GM23338 (cell line): ENCODE measurements around the gene PDHA2. TPM values are rescaled to one million over a fixed set of nuclear protein-coding genes. Genes with fewer than 3 reads are reported as not detected.

ENCODE experiments used
- ATAC-seq: fragments of 200-7000 bp; cut with Tn5 transposase; 3 replicates; pipeline ENCODE4 v1.9.1; 2020
- DNase-seq: peaks from one replicate; pipeline ENCODE4 v3.0.0-alpha.2; 2015; ENCODE audit warnings: low spot score
- H2AFZ ChIP-seq: fragments of 200-600 bp; sonication (generic); 2 replicates; pipeline ENCODE4 v1.8.0; 2016; ENCODE audit warnings: antibody characterized with exemption, mild to moderate bottlenecking, moderate library complexity
- H3F3A ChIP-seq: fragments of 200-600 bp; sonication (generic); replicated peaks from 2 replicates; pipeline ENCODE4 v1.8.0; 2017; ENCODE audit warnings: antibody characterized with exemption, mixed run types, low read depth
- H3K27ac ChIP-seq: fragments of 200-600 bp; sonication (generic); 2 replicates; pipeline ENCODE4 v1.6.1; 2016; ENCODE audit warnings: low read depth
- H3K27me3 ChIP-seq: fragments of 200-600 bp; sonication (generic); 2 replicates; pipeline ENCODE4 v1.8.0; 2016; ENCODE audit warnings: mild to moderate bottlenecking, mixed run types, moderate library complexity; ENCODE audit not compliant: insufficient read depth
- H3K36me3 ChIP-seq: fragments of 200-600 bp; sonication (generic); 2 replicates; pipeline ENCODE4 v1.8.0; 2016; ENCODE audit warnings: mild to moderate bottlenecking; ENCODE audit not compliant: insufficient read depth
- H3K4me1 ChIP-seq: fragments of 200-600 bp; sonication (generic); 2 replicates; pipeline ENCODE4 v1.8.0; 2016; ENCODE audit warnings: mild to moderate bottlenecking, moderate library complexity; ENCODE audit not compliant: insufficient read depth
- H3K4me2 ChIP-seq: fragments of 200-600 bp; sonication (generic); 2 replicates; pipeline ENCODE4 v1.7.1; 2017; ENCODE audit warnings: mixed run types
- H3K4me3 ChIP-seq: fragments of 200-600 bp; sonication (generic); 2 replicates; pipeline ENCODE4 v1.6.1; 2016; ENCODE audit warnings: mixed run types
- H3K79me2 ChIP-seq: fragments of 200-600 bp; sonication (generic); replicated peaks from 2 replicates; pipeline ENCODE4 v1.8.0; 2017; ENCODE audit warnings: mild to moderate bottlenecking; ENCODE audit not compliant: insufficient read depth
- H3K9me2 ChIP-seq: fragments of 200-600 bp; sonication (generic); 2 replicates; pipeline ENCODE4 v1.8.0; 2017; ENCODE audit not compliant: insufficient read depth
- H4K20me1 ChIP-seq: fragments of 200-600 bp; sonication (generic); replicated peaks from 2 replicates; pipeline ENCODE4 v1.8.0; 2017; ENCODE audit warnings: mild to moderate bottlenecking; ENCODE audit not compliant: insufficient read depth
- H3K27ac Mint-ChIP-seq: 2 replicates; pipeline ENCODE4 v1.8.0; 2020; ENCODE audit warnings: inconsistent platforms, mild to moderate bottlenecking, moderate library complexity, mixed read lengths
- H3K27me3 Mint-ChIP-seq: 3 replicates; pipeline ENCODE4 v1.8.0; 2022; ENCODE audit warnings: low read depth, mild to moderate bottlenecking, moderate library complexity, mixed read lengths, inconsistent platforms; ENCODE audit not compliant: insufficient read depth, poor library complexity
- H3K36me3 Mint-ChIP-seq: 3 replicates; pipeline ENCODE4 v1.8.0; 2021; ENCODE audit warnings: low read depth, mild to moderate bottlenecking, inconsistent platforms, moderate library complexity, mixed read lengths
- H3K4me1 Mint-ChIP-seq: 3 replicates; pipeline ENCODE4 v1.8.0; 2020; ENCODE audit warnings: mild to moderate bottlenecking, inconsistent platforms, mixed read lengths
- H3K4me3 Mint-ChIP-seq: 3 replicates; pipeline ENCODE4 v1.8.0; 2021; ENCODE audit warnings: moderate library complexity, mild to moderate bottlenecking, inconsistent platforms, mixed read lengths
- H3K9me3 Mint-ChIP-seq: 3 replicates; pipeline ENCODE4 v1.8.0; 2020; ENCODE audit warnings: moderate library complexity, mild to moderate bottlenecking, inconsistent platforms, mixed read lengths
- CREB1 ChIP-seq: fragments of 250-450 bp; sonication (Bioruptor Pico); IDR thresholded peaks from 2 replicates; pipeline ENCODE4 v1.5.0; 2020; ENCODE audit warnings: low read depth, mild to moderate bottlenecking, moderate library complexity
- JUNB ChIP-seq: IDR thresholded peaks from one replicate; pipeline ENCODE4 v1.6.1; 2016; ENCODE audit warnings: antibody characterized with exemption; ENCODE audit not compliant: unreplicated experiment
- STAT1 ChIP-seq: IDR thresholded peaks from one replicate; pipeline ENCODE4 v1.6.1; 2016; ENCODE audit warnings: antibody characterized with exemption; ENCODE audit not compliant: unreplicated experiment
- ZNF114 ChIP-seq: fragments of 250-450 bp; sonication (Bioruptor Pico); IDR thresholded peaks from 2 replicates; pipeline ENCODE4 v1.5.0; 2020; ENCODE audit warnings: mild to moderate bottlenecking, moderate library complexity
- ZNF331 ChIP-seq: fragments of 250-450 bp; sonication (Bioruptor Pico); IDR thresholded peaks from 2 replicates; pipeline ENCODE4 v1.5.0; 2020; ENCODE audit warnings: low read depth, mild to moderate bottlenecking, moderate library complexity
- long read RNA-seq: library from polyadenylated mRNA; unstranded; transcript quantifications from one replicate; pipeline ENCODE4 v2.0.0, GENCODE V29; 2020; ENCODE audit not compliant: unreplicated experiment
- polyA plus RNA-seq: library from polyadenylated mRNA; unstranded; fragments of >200 nt; fragmentation: Nextera tagmentation; extraction: Ambion mirVana; gene quantifications from 2 replicates; pipeline ENCODE4 v1.2.1, GENCODE V29; 2016
- total RNA-seq: library from RNA; depleted of rRNA; stranded (reverse); fragments of >200 nt; shearing (Covaris generic); gene quantifications from 2 replicates; pipeline ENCODE4 v1.2.3, GENCODE V29; 2014; rRNA removed
- TF ChIP-seq, protein P1 (sequence below), 2 experiments: fragments of 200-600 bp in 1 of 2; sonication (generic) in 1 of 2; conservative IDR thresholded peaks; 2 replicates each; pipeline versions ENCODE4 v1.5.1 to v1.6.1; 2016 to 2017; ENCODE audit warnings: antibody characterized with exemption in 2 of 2, low read depth in 2 of 2, mild to moderate bottlenecking in 2 of 2, moderate library complexity in 1 of 2
- TF ChIP-seq, protein P2 (sequence below): fragments of 250-450 bp; sonication (Bioruptor Pico); IDR thresholded peaks from 2 replicates; pipeline ENCODE4 v1.5.0; 2020; ENCODE audit warnings: mild to moderate bottlenecking, moderate library complexity
- TF ChIP-seq, protein P3 (sequence below): IDR thresholded peaks from one replicate; pipeline ENCODE4 v1.6.1; 2018; ENCODE audit warnings: antibody characterized with exemption; ENCODE audit not compliant: unreplicated experiment

The PDHA2 gene
- total RNA-seq (not detected in 2 replicates), polyA plus RNA-seq (not detected in 2 replicates)
- long read RNA-seq: 0 reads

DNA sequence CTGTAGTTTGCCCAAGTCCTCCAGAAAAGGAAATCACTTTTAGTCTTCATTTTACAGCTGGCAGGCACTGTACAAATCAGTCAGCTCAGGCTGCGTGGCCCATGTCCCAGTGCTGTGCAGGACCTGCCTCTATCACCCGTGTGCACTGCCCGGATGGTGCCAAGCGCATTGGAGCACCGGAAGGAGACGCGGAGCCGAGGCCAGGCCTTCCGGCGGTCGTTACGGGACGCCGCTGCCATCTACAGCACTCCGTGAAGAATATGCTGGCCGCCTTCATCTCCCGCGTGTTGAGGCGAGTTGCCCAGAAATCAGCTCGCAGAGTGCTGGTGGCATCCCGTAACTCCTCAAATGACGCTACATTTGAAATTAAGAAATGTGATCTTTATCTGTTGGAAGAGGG, at the start of gene PDHA2:
Gene PDHA2, plus strand, starts transcription at position 203 of the 400 bp plus-strand sequence. Its CDS starts 58 bp downstream, at position 261.
- no peak within 1 kb of the TSS for H3K27ac ChIP-seq
- H3K36me3 ChIP-seq: no peaks in the 10 kb centered on the region
- ATAC-seq (no peak), DNase-seq (peak; percentile 12)
- H3K4me2 ChIP-seq: no peak within 1 kb of the TSS
- no peak within 1 kb of the TSS for H3K27ac Mint-ChIP-seq
- peaks cover 12% of the 10 kb centered on the region; the same call in 1 of the 3 replicates for H3K9me3 Mint-ChIP-seq
- peaks cover 19% of the 10 kb centered on the region for H3K36me3 Mint-ChIP-seq
- no peak within 1 kb of the TSS for H3K4me3 ChIP-seq
- no peaks in the 10 kb centered on the region for H3K27me3 ChIP-seq
- H3K9me2 ChIP-seq: no peaks in the 10 kb centered on the region
- no peaks in the 10 kb centered on the region for H3K79me2 ChIP-seq
- no peaks in the 10 kb centered on the region for H4K20me1 ChIP-seq
- no peak within 1 kb of the TSS for H3K4me3 Mint-ChIP-seq
- peaks cover 5% of the 10 kb centered on the region for H3K27me3 Mint-ChIP-seq
- peaks cover 25% of the 10 kb centered on the region for H3K4me1 Mint-ChIP-seq
- H3F3A ChIP-seq: no peaks in the 10 kb centered on the region
- peaks cover 14% of the 10 kb centered on the region for H3K4me1 ChIP-seq
- no peak within 1 kb of the TSS for H2AFZ ChIP-seq
- no peak for TF ChIP-seq ZNF114 (CRISPR knock-in tag)
- TF ChIP-seq ZNF331 (CRISPR knock-in tag): no peak
- TF ChIP-seq, protein P1, sequence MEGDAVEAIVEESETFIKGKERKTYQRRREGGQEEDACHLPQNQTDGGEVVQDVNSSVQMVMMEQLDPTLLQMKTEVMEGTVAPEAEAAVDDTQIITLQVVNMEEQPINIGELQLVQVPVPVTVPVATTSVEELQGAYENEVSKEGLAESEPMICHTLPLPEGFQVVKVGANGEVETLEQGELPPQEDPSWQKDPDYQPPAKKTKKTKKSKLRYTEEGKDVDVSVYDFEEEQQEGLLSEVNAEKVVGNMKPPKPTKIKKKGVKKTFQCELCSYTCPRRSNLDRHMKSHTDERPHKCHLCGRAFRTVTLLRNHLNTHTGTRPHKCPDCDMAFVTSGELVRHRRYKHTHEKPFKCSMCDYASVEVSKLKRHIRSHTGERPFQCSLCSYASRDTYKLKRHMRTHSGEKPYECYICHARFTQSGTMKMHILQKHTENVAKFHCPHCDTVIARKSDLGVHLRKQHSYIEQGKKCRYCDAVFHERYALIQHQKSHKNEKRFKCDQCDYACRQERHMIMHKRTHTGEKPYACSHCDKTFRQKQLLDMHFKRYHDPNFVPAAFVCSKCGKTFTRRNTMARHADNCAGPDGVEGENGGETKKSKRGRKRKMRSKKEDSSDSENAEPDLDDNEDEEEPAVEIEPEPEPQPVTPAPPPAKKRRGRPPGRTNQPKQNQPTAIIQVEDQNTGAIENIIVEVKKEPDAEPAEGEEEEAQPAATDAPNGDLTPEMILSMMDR (conservative IDR thresholded peaks at IDR 0.05; ENCODE audit: low read depth in 2 of 2): peak in 1 of 2 experiments; percentile 29; a peak in 1 of 4 replicates
- TF ChIP-seq CREB1: no peak
- TF ChIP-seq, protein P2, sequence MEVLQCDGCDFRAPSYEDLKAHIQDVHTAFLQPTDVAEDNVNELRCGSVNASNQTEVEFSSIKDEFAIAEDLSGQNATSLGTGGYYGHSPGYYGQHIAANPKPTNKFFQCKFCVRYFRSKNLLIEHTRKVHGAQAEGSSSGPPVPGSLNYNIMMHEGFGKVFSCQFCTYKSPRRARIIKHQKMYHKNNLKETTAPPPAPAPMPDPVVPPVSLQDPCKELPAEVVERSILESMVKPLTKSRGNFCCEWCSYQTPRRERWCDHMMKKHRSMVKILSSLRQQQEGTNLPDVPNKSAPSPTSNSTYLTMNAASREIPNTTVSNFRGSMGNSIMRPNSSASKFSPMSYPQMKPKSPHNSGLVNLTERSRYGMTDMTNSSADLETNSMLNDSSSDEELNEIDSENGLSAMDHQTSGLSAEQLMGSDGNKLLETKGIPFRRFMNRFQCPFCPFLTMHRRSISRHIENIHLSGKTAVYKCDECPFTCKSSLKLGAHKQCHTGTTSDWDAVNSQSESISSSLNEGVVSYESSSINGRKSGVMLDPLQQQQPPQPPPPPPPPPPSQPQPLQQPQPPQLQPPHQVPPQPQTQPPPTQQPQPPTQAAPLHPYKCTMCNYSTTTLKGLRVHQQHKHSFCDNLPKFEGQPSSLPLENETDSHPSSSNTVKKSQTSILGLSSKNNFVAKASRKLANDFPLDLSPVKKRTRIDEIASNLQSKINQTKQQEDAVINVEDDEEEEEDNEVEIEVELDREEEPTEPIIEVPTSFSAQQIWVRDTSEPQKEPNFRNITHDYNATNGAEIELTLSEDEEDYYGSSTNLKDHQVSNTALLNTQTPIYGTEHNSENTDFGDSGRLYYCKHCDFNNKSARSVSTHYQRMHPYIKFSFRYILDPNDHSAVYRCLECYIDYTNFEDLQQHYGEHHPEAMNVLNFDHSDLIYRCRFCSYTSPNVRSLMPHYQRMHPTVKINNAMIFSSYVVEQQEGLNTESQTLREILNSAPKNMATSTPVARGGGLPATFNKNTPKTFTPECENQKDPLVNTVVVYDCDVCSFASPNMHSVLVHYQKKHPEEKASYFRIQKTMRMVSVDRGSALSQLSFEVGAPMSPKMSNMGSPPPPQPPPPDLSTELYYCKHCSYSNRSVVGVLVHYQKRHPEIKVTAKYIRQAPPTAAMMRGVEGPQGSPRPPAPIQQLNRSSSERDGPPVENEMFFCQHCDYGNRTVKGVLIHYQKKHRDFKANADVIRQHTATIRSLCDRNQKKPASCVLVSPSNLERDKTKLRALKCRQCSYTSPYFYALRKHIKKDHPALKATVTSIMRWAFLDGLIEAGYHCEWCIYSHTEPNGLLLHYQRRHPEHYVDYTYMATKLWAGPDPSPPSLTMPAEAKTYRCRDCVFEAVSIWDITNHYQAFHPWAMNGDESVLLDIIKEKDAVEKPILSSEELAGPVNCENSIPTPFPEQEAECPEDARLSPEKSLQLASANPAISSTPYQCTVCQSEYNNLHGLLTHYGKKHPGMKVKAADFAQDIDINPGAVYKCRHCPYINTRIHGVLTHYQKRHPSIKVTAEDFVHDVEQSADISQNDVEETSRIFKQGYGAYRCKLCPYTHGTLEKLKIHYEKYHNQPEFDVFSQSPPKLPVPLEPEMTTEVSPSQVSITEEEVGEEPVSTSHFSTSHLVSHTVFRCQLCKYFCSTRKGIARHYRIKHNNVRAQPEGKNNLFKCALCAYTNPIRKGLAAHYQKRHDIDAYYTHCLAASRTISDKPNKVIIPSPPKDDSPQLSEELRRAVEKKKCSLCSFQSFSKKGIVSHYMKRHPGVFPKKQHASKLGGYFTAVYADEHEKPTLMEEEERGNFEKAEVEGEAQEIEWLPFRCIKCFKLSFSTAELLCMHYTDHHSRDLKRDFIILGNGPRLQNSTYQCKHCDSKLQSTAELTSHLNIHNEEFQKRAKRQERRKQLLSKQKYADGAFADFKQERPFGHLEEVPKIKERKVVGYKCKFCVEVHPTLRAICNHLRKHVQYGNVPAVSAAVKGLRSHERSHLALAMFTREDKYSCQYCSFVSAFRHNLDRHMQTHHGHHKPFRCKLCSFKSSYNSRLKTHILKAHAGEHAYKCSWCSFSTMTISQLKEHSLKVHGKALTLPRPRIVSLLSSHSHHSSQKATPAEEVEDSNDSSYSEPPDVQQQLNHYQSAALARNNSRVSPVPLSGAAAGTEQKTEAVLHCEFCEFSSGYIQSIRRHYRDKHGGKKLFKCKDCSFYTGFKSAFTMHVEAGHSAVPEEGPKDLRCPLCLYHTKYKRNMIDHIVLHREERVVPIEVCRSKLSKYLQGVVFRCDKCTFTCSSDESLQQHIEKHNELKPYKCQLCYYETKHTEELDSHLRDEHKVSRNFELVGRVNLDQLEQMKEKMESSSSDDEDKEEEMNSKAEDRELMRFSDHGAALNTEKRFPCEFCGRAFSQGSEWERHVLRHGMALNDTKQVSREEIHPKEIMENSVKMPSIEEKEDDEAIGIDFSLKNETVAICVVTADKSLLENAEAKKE (CRISPR knock-in tag): no peak
- no peak for TF ChIP-seq JUNB
- TF ChIP-seq, protein P3, sequence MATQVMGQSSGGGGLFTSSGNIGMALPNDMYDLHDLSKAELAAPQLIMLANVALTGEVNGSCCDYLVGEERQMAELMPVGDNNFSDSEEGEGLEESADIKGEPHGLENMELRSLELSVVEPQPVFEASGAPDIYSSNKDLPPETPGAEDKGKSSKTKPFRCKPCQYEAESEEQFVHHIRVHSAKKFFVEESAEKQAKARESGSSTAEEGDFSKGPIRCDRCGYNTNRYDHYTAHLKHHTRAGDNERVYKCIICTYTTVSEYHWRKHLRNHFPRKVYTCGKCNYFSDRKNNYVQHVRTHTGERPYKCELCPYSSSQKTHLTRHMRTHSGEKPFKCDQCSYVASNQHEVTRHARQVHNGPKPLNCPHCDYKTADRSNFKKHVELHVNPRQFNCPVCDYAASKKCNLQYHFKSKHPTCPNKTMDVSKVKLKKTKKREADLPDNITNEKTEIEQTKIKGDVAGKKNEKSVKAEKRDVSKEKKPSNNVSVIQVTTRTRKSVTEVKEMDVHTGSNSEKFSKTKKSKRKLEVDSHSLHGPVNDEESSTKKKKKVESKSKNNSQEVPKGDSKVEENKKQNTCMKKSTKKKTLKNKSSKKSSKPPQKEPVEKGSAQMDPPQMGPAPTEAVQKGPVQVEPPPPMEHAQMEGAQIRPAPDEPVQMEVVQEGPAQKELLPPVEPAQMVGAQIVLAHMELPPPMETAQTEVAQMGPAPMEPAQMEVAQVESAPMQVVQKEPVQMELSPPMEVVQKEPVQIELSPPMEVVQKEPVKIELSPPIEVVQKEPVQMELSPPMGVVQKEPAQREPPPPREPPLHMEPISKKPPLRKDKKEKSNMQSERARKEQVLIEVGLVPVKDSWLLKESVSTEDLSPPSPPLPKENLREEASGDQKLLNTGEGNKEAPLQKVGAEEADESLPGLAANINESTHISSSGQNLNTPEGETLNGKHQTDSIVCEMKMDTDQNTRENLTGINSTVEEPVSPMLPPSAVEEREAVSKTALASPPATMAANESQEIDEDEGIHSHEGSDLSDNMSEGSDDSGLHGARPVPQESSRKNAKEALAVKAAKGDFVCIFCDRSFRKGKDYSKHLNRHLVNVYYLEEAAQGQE: no peak
- TF ChIP-seq STAT1: no peak
